OCI-LY3 (cell line): ENCODE measurements around the gene ZSCAN5B.

Experiments used
- H2AFZ ChIP-seq: fragments of 200-600, 300-600 bp; shearing (Covaris generic); 2 replicates; pipeline ENCODE4 v1.6.0; 2014; ENCODE audit warnings: antibody characterized with exemption, low read depth, low read length
- H3K27ac ChIP-seq: fragments of 200-600, 300-600 bp; sonication (generic); 2 replicates; pipeline ENCODE4 v1.5.1; 2014; ENCODE audit warnings: mild to moderate bottlenecking, low read length, moderate library complexity, mixed read lengths
- H3K27me3 ChIP-seq: fragments of 200-600, 300-600 bp; sonication (generic); 2 replicates; pipeline ENCODE4 v1.6.1; 2014; ENCODE audit warnings: low read depth, low read length, mixed read lengths
- H3K36me3 ChIP-seq: fragments of 200-600, 300-600 bp; sonication (generic); replicated peaks from 2 replicates; pipeline ENCODE3; 2014; ENCODE audit warnings: low read depth, low read length, mixed read lengths
- H3K4me1 ChIP-seq: fragments of 300-600, 200-600 bp; sonication (generic); 2 replicates; pipeline ENCODE4 v1.6.1; 2014; ENCODE audit warnings: low read length, mixed read lengths
- H3K4me2 ChIP-seq: fragments of 200-600, 300-600 bp; sonication (generic); 2 replicates; pipeline ENCODE4 v1.6.1; 2014; ENCODE audit warnings: low read length, mixed read lengths
- H3K4me3 ChIP-seq: fragments of 300-600, 200-600 bp; sonication (generic); 2 replicates; pipeline ENCODE4 v1.5.1; 2014; ENCODE audit warnings: antibody characterized with exemption, mild to moderate bottlenecking, low read length, moderate library complexity
- H3K79me2 ChIP-seq: fragments of 300-600, 200-600 bp; shearing (Covaris generic); 2 replicates; pipeline ENCODE4 v1.6.1; 2014; ENCODE audit warnings: mild to moderate bottlenecking, low read length, mixed read lengths
- H3K9ac ChIP-seq: fragments of 300-600, 200-600 bp; shearing (Covaris generic); 2 replicates; pipeline ENCODE4 v1.6.0; 2014; ENCODE audit warnings: mild to moderate bottlenecking, low read length, moderate library complexity
- H3K9me3 ChIP-seq: fragments of 200-600, 300-600 bp; shearing (Covaris generic); 2 replicates; pipeline ENCODE4 v1.6.1; 2014; ENCODE audit warnings: low read length, mixed read lengths; ENCODE audit not compliant: insufficient read depth
- H4K20me1 ChIP-seq: fragments of 200-600, 300-600 bp; sonication (generic); 2 replicates; pipeline ENCODE4 v1.6.1; 2016; ENCODE audit warnings: low read length, mixed read lengths; ENCODE audit not compliant: insufficient read depth
- CTCF ChIP-seq: fragments of 200-600, 300-600 bp; sonication (generic); IDR thresholded peaks from 2 replicates; pipeline ENCODE4 v1.5.1; 2014; ENCODE audit warnings: antibody characterized with exemption, low read length, low read depth
- EZH2phosphoT487 ChIP-seq: fragments of 200-600 bp; shearing (Covaris generic); IDR thresholded peaks from 2 replicates; pipeline ENCODE4 v1.6.1; 2018; ENCODE audit warnings: antibody characterized with exemption, mixed run types, low read depth

Gene ZSCAN5B

GRCh38 chr19:56163097-56163496, 34.5 kb downstream of the ZSCAN5B start:
- TF ChIP-seq EZH2phosphoT487 (no peak), CTCF (no peak)
- peaks cover 5% of the 10 kb centered on the region; the same call in 1 of the 2 replicates for H3K4me1 ChIP-seq
- no peaks in the 10 kb centered on the region for H3K79me2 ChIP-seq
- H3K27me3 ChIP-seq: no peaks in the 10 kb centered on the region
- H3K27ac ChIP-seq: no peak overlapping the region
- no peaks in the 10 kb centered on the region for H4K20me1 ChIP-seq
- H3K36me3 ChIP-seq: peaks cover 36% of the 10 kb centered on the region
- H2AFZ ChIP-seq: no peak overlapping the region
- H3K9me3 ChIP-seq: no peaks in the 10 kb centered on the region
- H3K9ac ChIP-seq: no peak overlapping the region
- H3K4me3 ChIP-seq: no peak overlapping the region
- H3K4me2 ChIP-seq: no peak overlapping the region

GRCh38 chr19:56162258-56162657, 35.3 kb downstream of the ZSCAN5B start:
- H3K9ac ChIP-seq: no peak overlapping the region
- peaks cover 43% of the 10 kb centered on the region for H3K36me3 ChIP-seq
- TF ChIP-seq EZH2phosphoT487 (no peak), CTCF (no peak)
- peaks cover 5% of the 10 kb centered on the region; the same call in 1 of the 2 replicates for H3K4me1 ChIP-seq
- no peak overlapping the region for H3K4me2 ChIP-seq
- H3K79me2 ChIP-seq: no peaks in the 10 kb centered on the region
- no peaks in the 10 kb centered on the region for H3K9me3 ChIP-seq
- no peaks in the 10 kb centered on the region for H4K20me1 ChIP-seq
- no peak overlapping the region for H2AFZ ChIP-seq
- no peaks in the 10 kb centered on the region for H3K27me3 ChIP-seq
- H3K27ac ChIP-seq: no peak overlapping the region
- no peak overlapping the region for H3K4me3 ChIP-seq

- Histone ChIP-seq H3K9ac (no peak overlapping the region), H3K4me3 (no peak overlapping the region), H4K20me1 (no peaks in the 10 kb centered on the region), H3K36me3 (peaks cover 49% of the 10 kb centered on the region), H3K4me1 (peaks cover 5% of the 10 kb centered on the region; the same call in 1 of the 2 replicates), H3K27ac (no peak overlapping the region), H3K9me3 (no peaks in the 10 kb centered on the region), H3K27me3 (no peaks in the 10 kb centered on the region), H3K79me2 (no peaks in the 10 kb centered on the region), H3K4me2 (no peak overlapping the region), H2AFZ (no peak overlapping the region)
- no peak for TF ChIP-seq EZH2phosphoT487
- no peak for TF ChIP-seq CTCF
These were observed 36.0 kb downstream of the ZSCAN5B start for GRCh38 chr19:56161534-56161933.

GRCh38 chr19:56159622-56160271, 37.8 kb downstream of the ZSCAN5B start:
- no peaks in the 10 kb centered on the region for H3K9me3 ChIP-seq
- no peaks in the 10 kb centered on the region for H3K79me2 ChIP-seq
- H3K4me3 ChIP-seq: no peak overlapping the region
- H2AFZ ChIP-seq: no peak overlapping the region
- H3K27ac ChIP-seq: no peak overlapping the region
- H3K36me3 ChIP-seq: peaks cover 65% of the 10 kb centered on the region
- H3K27me3 ChIP-seq: no peaks in the 10 kb centered on the region
- peaks cover 5% of the 10 kb centered on the region; the same call in 1 of the 2 replicates for H3K4me1 ChIP-seq
- TF ChIP-seq CTCF: no peak
- no peak for TF ChIP-seq EZH2phosphoT487
- H4K20me1 ChIP-seq: no peaks in the 10 kb centered on the region
- H3K4me2 ChIP-seq: no peak overlapping the region
- H3K9ac ChIP-seq: no peak overlapping the region
